Stimulated activated effector memory CD8-positive, alpha-beta T cell treated with anti-CD3 and anti-CD28 coated beads, Interleukin-12 subunit alpha, Interleukin-12 subunit beta, amount 100 ng/mL, for 72 hours (primary cell): ENCODE results near the gene SUSD4.

Experiments
- ATAC-seq: fragments of 150-1000 bp; cut with Tn5 transposase; 2 replicates; pipeline ENCODE4 v1.10.0; 2021
- DNase-seq, 2 donors: peaks; one replicate each; pipeline ENCODE4 v3.0.0; 2021 to 2022; ENCODE audit warnings: low spot score in 2 of 2
- H3K27ac Mint-ChIP-seq: one replicate; pipeline ENCODE4 v1.8.0; 2022; ENCODE audit warnings: mild to moderate bottlenecking, mixed read lengths
- H3K36me3 Mint-ChIP-seq: one replicate; pipeline ENCODE4 v1.8.0; 2022; ENCODE audit warnings: mild to moderate bottlenecking, mixed read lengths
- H3K4me1 Mint-ChIP-seq: one replicate; pipeline ENCODE4 v1.8.0; 2022; ENCODE audit warnings: mixed read lengths
- H3K4me3 Mint-ChIP-seq: one replicate; pipeline ENCODE4 v1.8.0; 2022; ENCODE audit warnings: mild to moderate bottlenecking, mixed read lengths
- H3K9me3 Mint-ChIP-seq: one replicate; pipeline ENCODE4 v1.8.0; 2022; ENCODE audit warnings: mixed read lengths

The SUSD4 gene

GRCh38 chr1:223179280-223179679 is 184.7 kb downstream of the SUSD4 start:
- DNase-seq: no peak
- Mint-ChIP-seq H3K9me3 (no peaks in the 10 kb centered on the region), H3K36me3 (no peaks in the 10 kb centered on the region), H3K4me1 (peaks cover 8% of the 10 kb centered on the region), H3K27ac (no peak overlapping the region), H3K4me3 (no peak overlapping the region)
- no peak for ATAC-seq

GRCh38 chr1:223177681-223178080 is 186.3 kb downstream of the SUSD4 start:
- ATAC-seq: no peak
- Mint-ChIP-seq H3K9me3 (no peaks in the 10 kb centered on the region), H3K36me3 (no peaks in the 10 kb centered on the region), H3K4me3 (no peak overlapping the region), H3K27ac (no peak overlapping the region), H3K4me1 (peaks cover 6% of the 10 kb centered on the region)
- DNase-seq: no peak

GRCh38 chr1:223176437-223176836 is 187.5 kb downstream of the SUSD4 start:
- no peak for ATAC-seq
- Mint-ChIP-seq H3K9me3 (no peaks in the 10 kb centered on the region), H3K27ac (no peak overlapping the region)

GRCh38 chr1:223175633-223176032 is 188.3 kb downstream of the SUSD4 start:
- Mint-ChIP-seq H3K36me3 (no peaks in the 10 kb centered on the region), H3K4me3 (no peak overlapping the region), H3K27ac (no peak overlapping the region), H3K9me3 (no peaks in the 10 kb centered on the region), H3K4me1 (no peaks in the 10 kb centered on the region)
- ATAC-seq (no peak), DNase-seq (no peak)

More at GRCh38 chr1:223176437-223176836, 187.5 kb downstream of the SUSD4 start:
- Mint-ChIP-seq H3K4me3 (no peak overlapping the region), H3K36me3 (no peaks in the 10 kb centered on the region), H3K4me1 (no peaks in the 10 kb centered on the region)
- no peak for DNase-seq

GRCh38 chr1:223175032-223175431 is 188.9 kb downstream of the SUSD4 start:
- Mint-ChIP-seq H3K27ac (no peak overlapping the region), H3K4me3 (no peak overlapping the region), H3K4me1 (no peaks in the 10 kb centered on the region), H3K9me3 (no peaks in the 10 kb centered on the region), H3K36me3 (no peaks in the 10 kb centered on the region)
- DNase-seq (no peak), ATAC-seq (no peak)
